HepG2 (cell line): ENCODE measurements around the gene ZNRF4. TPM values are rescaled to one million over a fixed set of nuclear protein-coding genes. Genes with fewer than 3 reads are reported as not detected.

Source experiments
- AKNA ChIP-seq: sonication (generic); formaldehyde crosslinking; IDR thresholded peaks from 2 replicates; pipeline ENCODE4 v1.4.0; 2020; ENCODE audit warnings: missing genetic modification reagents, borderline replicate concordance
- ETS1 ChIP-seq: sonication (generic); formaldehyde crosslinking; IDR thresholded peaks from 2 replicates; pipeline ENCODE4 v1.4.0; 2020; ENCODE audit warnings: missing genetic modification reagents
- FOXJ3 ChIP-seq: sonication (generic); formaldehyde crosslinking; IDR thresholded peaks from 2 replicates; pipeline ENCODE4 v1.4.0; 2020; ENCODE audit warnings: missing genetic modification reagents, mild to moderate bottlenecking, borderline replicate concordance
- FOXO1 ChIP-seq: sonication (generic); formaldehyde crosslinking; IDR thresholded peaks from 2 replicates; pipeline ENCODE4 v1.4.0; 2020; ENCODE audit warnings: missing genetic modification reagents
- IRF9 ChIP-seq: sonication (generic); formaldehyde crosslinking; IDR thresholded peaks from 2 replicates; pipeline ENCODE4 v1.8.0; 2022; ENCODE audit warnings: missing genetic modification reagents, mild to moderate bottlenecking, borderline replicate concordance
- NFYC ChIP-seq: IDR thresholded peaks from 2 replicates; pipeline ENCODE4 v1.6.1; 2016; ENCODE audit warnings: missing genetic modification reagents, missing compliant biosample characterization
- NR2F2 ChIP-seq: IDR thresholded peaks from 2 replicates; pipeline ENCODE4 v1.6.1; 2012; ENCODE audit warnings: low read depth, inconsistent platforms, borderline replicate concordance
- SNAI1 ChIP-seq: sonication (generic); formaldehyde crosslinking; IDR thresholded peaks from 2 replicates; pipeline ENCODE4 v1.5.0; 2020; ENCODE audit warnings: mild to moderate bottlenecking, missing genetic modification reagents, borderline replicate concordance
- SNRNP70 ChIP-seq: fragments of 200-400 bp; formaldehyde crosslinking; IDR thresholded peaks from 2 replicates; pipeline ENCODE4 v1.6.1; 2017; ENCODE audit warnings: mild to moderate bottlenecking, low read depth, low read length, moderate library complexity
- SPEN ChIP-seq: sonication (generic); formaldehyde crosslinking; IDR thresholded peaks from 2 replicates; pipeline ENCODE4 v1.5.1; 2020; ENCODE audit warnings: low read depth, mild to moderate bottlenecking, missing genetic modification reagents
- ZFY ChIP-seq: sonication (generic); formaldehyde crosslinking; IDR thresholded peaks from 2 replicates; pipeline ENCODE4 v1.4.0; 2020; ENCODE audit warnings: missing genetic modification reagents
- ZKSCAN1 ChIP-seq: fragments of 150-350 bp; IDR thresholded peaks from 2 replicates; pipeline ENCODE4 v1.6.1; 2014; ENCODE audit warnings: low read length
- ZNF207 ChIP-seq: fragments of 450-650 bp; IDR thresholded peaks from 2 replicates; pipeline ENCODE4 v1.6.1; 2016; ENCODE audit warnings: antibody characterized with exemption, borderline replicate concordance
- ZNF432 ChIP-seq: sonication (generic); formaldehyde crosslinking; IDR thresholded peaks from 2 replicates; pipeline ENCODE4 v1.5.0; 2020; ENCODE audit warnings: missing genetic modification reagents, mild to moderate bottlenecking, borderline replicate concordance
- ZNF546 ChIP-seq: sonication (generic); formaldehyde crosslinking; conservative IDR thresholded peaks from 2 replicates; pipeline ENCODE4 v1.8.1; 2023; ENCODE audit warnings: mild to moderate bottlenecking, missing genetic modification reagents
- ZNF766 ChIP-seq: sonication (generic); formaldehyde crosslinking; IDR thresholded peaks from 2 replicates; pipeline ENCODE4 v1.5.0; 2020; ENCODE audit warnings: missing genetic modification reagents, borderline replicate concordance
- ZNF782 ChIP-seq: sonication (generic); formaldehyde crosslinking; IDR thresholded peaks from 2 replicates; pipeline ENCODE4 v1.4.0; 2020; ENCODE audit warnings: missing genetic modification reagents, mild to moderate bottlenecking, borderline replicate concordance
- polyA plus RNA-seq, 8 experiments: library from polyadenylated mRNA; depleted of rRNA in 3 of 8; stranded (reverse) in 7 of 8; unstranded in 1 of 8; fragments of >200 nt; fragmentation: Illumina TruSeq in 4 of 8; extraction: Trizol in 4 of 8; gene quantifications; 2 replicates each; pipeline versions ENCODE4 v1.2.1 to v1.2.3, GENCODE V29; 2011 to 2016; ENCODE audit warnings: low read depth in 4 of 8, missing spikeins in 1 of 8, mixed read lengths in 1 of 8; ENCODE audit not compliant: insufficient read depth in 1 of 8
- total RNA-seq, 5 experiments: library from RNA; depleted of rRNA; stranded (reverse); fragments of >200 nt; fragmentation: Illumina TruSeq; extraction: Trizol; gene quantifications; 2 replicates each; pipeline ENCODE4 v1.2.3, GENCODE V29; 2016; ENCODE audit warnings: low read depth in 1 of 5

ZNRF4 gene
- total and polyA plus RNA-seq, 2 of the 13 experiments (the other 11 are each of a cell fraction or from before 2014, with no cell fraction given), result not detected

GRCh38 chr19:5484398-5485285 lies 29.4 kb downstream of the ZNRF4 start (continued):
- no peak for TF ChIP-seq AKNA (CRISPR knock-in tag)
- TF ChIP-seq ZNF546 (CRISPR knock-in tag), result no peak
- no peak for TF ChIP-seq SNAI1 (CRISPR knock-in tag)
- TF ChIP-seq ZNF432 (CRISPR knock-in tag), result no peak
- no peak for TF ChIP-seq ZNF766 (CRISPR knock-in tag)
- TF ChIP-seq SNRNP70, result no peak
- no peak for TF ChIP-seq ZFY (CRISPR knock-in tag)
- no peak for TF ChIP-seq IRF9 (CRISPR knock-in tag)
- no peak for TF ChIP-seq ZNF782
- TF ChIP-seq SPEN, result 0 out of 2 replicates have a peak, but pooled peaks have one; percentile 22
- TF ChIP-seq ETS1 (CRISPR knock-in tag), result no peak
- no peak for TF ChIP-seq FOXJ3 (CRISPR knock-in tag)
- no peak for TF ChIP-seq ZKSCAN1
- peak; percentile 83; the same call in 1 of the 2 replicates for TF ChIP-seq NR2F2
- no peak for TF ChIP-seq ZNF207
- TF ChIP-seq FOXO1 (CRISPR knock-in tag), result peak; percentile 24; the same call in 1 of the 2 replicates
- no peak for TF ChIP-seq NFYC (CRISPR knock-in tag)
